Skeletal muscle satellite cell (primary cell): ENCODE results near the gene VIPR2.

ENCODE experiments used
- H3K27me3 ChIP-seq: 2 replicates; pipeline ENCODE4 v1.7.0; 2013; ENCODE audit warnings: low read length; ENCODE audit not compliant: control insufficient read depth, insufficient read depth
- H3K36me3 ChIP-seq: 2 replicates; pipeline ENCODE4 v1.7.0; 2013; ENCODE audit warnings: mild to moderate bottlenecking, control low read depth, low read length; ENCODE audit not compliant: insufficient read depth
- H3K4me1 ChIP-seq: 2 replicates; pipeline ENCODE4 v1.7.0; 2013; ENCODE audit warnings: low read length; ENCODE audit not compliant: control insufficient read depth, insufficient read depth
- H3K4me2 ChIP-seq: 2 replicates; pipeline ENCODE4 v1.7.0; 2013; ENCODE audit warnings: mild to moderate bottlenecking, low read length
- H3K4me3 ChIP-seq: 2 replicates; pipeline ENCODE4 v1.7.0; 2013; ENCODE audit warnings: low read length
- H3K9ac ChIP-seq: 2 replicates; pipeline ENCODE4 v1.7.0; 2013; ENCODE audit warnings: mild to moderate bottlenecking, low read depth, low read length, moderate library complexity
- H3K9me3 ChIP-seq: replicated peaks from 2 replicates; pipeline ENCODE4 v1.7.0; 2013; ENCODE audit warnings: mild to moderate bottlenecking, control low read depth, low read length

The VIPR2 gene

GRCh38 chr7:159099711-159100231 is 44.9 kb downstream of the VIPR2 start:
- Histone ChIP-seq H3K27me3 (no peaks in the 10 kb centered on the region), H3K36me3 (no peaks in the 10 kb centered on the region), H3K9ac (no peak overlapping the region), H3K4me1 (no peaks in the 10 kb centered on the region), H3K4me2 (no peak overlapping the region), H3K4me3 (no peak overlapping the region), H3K9me3 (no peaks in the 10 kb centered on the region)

GRCh38 chr7:159098811-159099655 is 45.6 kb downstream of the VIPR2 start:
- Histone ChIP-seq H3K9me3 (no peaks in the 10 kb centered on the region), H3K4me2 (no peak overlapping the region), H3K27me3 (no peaks in the 10 kb centered on the region), H3K4me3 (no peak overlapping the region), H3K36me3 (no peaks in the 10 kb centered on the region), H3K4me1 (no peaks in the 10 kb centered on the region), H3K9ac (no peak overlapping the region)

- no peaks in the 10 kb centered on the region for H3K9me3 ChIP-seq
Measured at GRCh38 chr7:159098424-159098786, 46.3 kb downstream of the VIPR2 start.

GRCh38 chr7:159097661-159098423 is 46.8 kb downstream of the VIPR2 start:
- no peaks in the 10 kb centered on the region for H3K9me3 ChIP-seq
- H3K4me3 ChIP-seq = no peak overlapping the region
- H3K27me3 ChIP-seq = no peaks in the 10 kb centered on the region
- H3K4me1 ChIP-seq = no peaks in the 10 kb centered on the region
- H3K4me2 ChIP-seq = no peak overlapping the region
- no peak overlapping the region for H3K9ac ChIP-seq
- no peaks in the 10 kb centered on the region for H3K36me3 ChIP-seq

More at GRCh38 chr7:159098424-159098786, 46.3 kb downstream of the VIPR2 start:
- Histone ChIP-seq H3K9ac (no peak overlapping the region), H3K36me3 (no peaks in the 10 kb centered on the region), H3K4me1 (no peaks in the 10 kb centered on the region), H3K4me2 (no peak overlapping the region), H3K4me3 (no peak overlapping the region), H3K27me3 (no peaks in the 10 kb centered on the region)

- no peaks in the 10 kb centered on the region for H3K9me3 ChIP-seq
- H3K36me3 ChIP-seq = no peaks in the 10 kb centered on the region
Measured at GRCh38 chr7:159096736-159097581, 47.7 kb downstream of the VIPR2 start.

GRCh38 chr7:159095979-159096411 is 48.7 kb downstream of the VIPR2 start:
- no peaks in the 10 kb centered on the region for H3K9me3 ChIP-seq
- no peaks in the 10 kb centered on the region for H3K36me3 ChIP-seq
- H3K4me3 ChIP-seq = no peak overlapping the region
- H3K4me1 ChIP-seq = no peaks in the 10 kb centered on the region
- H3K9ac ChIP-seq = no peak overlapping the region
- H3K4me2 ChIP-seq = no peak overlapping the region
- no peaks in the 10 kb centered on the region for H3K27me3 ChIP-seq

More at GRCh38 chr7:159096736-159097581, 47.7 kb downstream of the VIPR2 start:
- no peak overlapping the region for H3K4me3 ChIP-seq
- H3K27me3 ChIP-seq = no peaks in the 10 kb centered on the region
- no peak overlapping the region for H3K9ac ChIP-seq
- no peaks in the 10 kb centered on the region for H3K4me1 ChIP-seq
- no peak overlapping the region for H3K4me2 ChIP-seq

GRCh38 chr7:159094919-159095915 is 49.5 kb downstream of the VIPR2 start:
- no peak overlapping the region for H3K9ac ChIP-seq
- no peaks in the 10 kb centered on the region for H3K4me1 ChIP-seq
- no peaks in the 10 kb centered on the region for H3K27me3 ChIP-seq
- H3K36me3 ChIP-seq = no peaks in the 10 kb centered on the region
- no peaks in the 10 kb centered on the region for H3K9me3 ChIP-seq
- H3K4me2 ChIP-seq = no peak overlapping the region
- no peak overlapping the region for H3K4me3 ChIP-seq

GRCh38 chr7:159094023-159094740 is 50.5 kb downstream of the VIPR2 start:
- Histone ChIP-seq H3K27me3 (no peaks in the 10 kb centered on the region), H3K4me1 (no peaks in the 10 kb centered on the region), H3K4me2 (no peak overlapping the region), H3K4me3 (no peak overlapping the region), H3K9me3 (no peaks in the 10 kb centered on the region), H3K36me3 (no peaks in the 10 kb centered on the region), H3K9ac (no peak overlapping the region)

- Histone ChIP-seq H3K9me3 (no peaks in the 10 kb centered on the region), H3K4me2 (no peak overlapping the region), H3K9ac (no peak overlapping the region), H3K4me1 (no peaks in the 10 kb centered on the region), H3K27me3 (no peaks in the 10 kb centered on the region), H3K4me3 (no peak overlapping the region), H3K36me3 (no peaks in the 10 kb centered on the region)
Measured at GRCh38 chr7:159093351-159093971, 51.2 kb downstream of the VIPR2 start.
